H9 (cell line): ENCODE results near the gene TSPYL6. TPM values are rescaled to one million over a fixed set of nuclear protein-coding genes. Genes with fewer than 3 reads are reported as not detected.

Source experiments
- DNase-seq: peaks from one replicate; pipeline ENCODE4 v3.0.0-alpha.2; 2017
- H2AFZ ChIP-seq: one replicate; pipeline ENCODE4 v1.6.1; 2013; ENCODE audit warnings: mild to moderate bottlenecking, low read length, control low read depth, moderate library complexity
- H2AK5ac ChIP-seq: 2 replicates; pipeline ENCODE4 v1.6.1; 2013; ENCODE audit warnings: low read length, control low read depth, mixed read lengths; ENCODE audit not compliant: insufficient read length
- H2BK120ac ChIP-seq: one replicate; pipeline ENCODE4 v1.6.1; 2013; ENCODE audit warnings: low read depth, mild to moderate bottlenecking, low read length, control low read depth, inconsistent platforms; ENCODE audit not compliant: poor library complexity, severe bottlenecking
- H2BK12ac ChIP-seq: 2 replicates; pipeline ENCODE4 v1.6.1; 2013; ENCODE audit warnings: low read length, control low read depth, mixed read lengths, low read depth; ENCODE audit not compliant: insufficient read length
- H2BK15ac ChIP-seq: 2 replicates; pipeline ENCODE4 v1.6.1; 2013; ENCODE audit warnings: low read depth, low read length, control low read depth
- H2BK20ac ChIP-seq: one replicate; pipeline ENCODE4 v1.6.1; 2013; ENCODE audit warnings: low read depth, mild to moderate bottlenecking, low read length, control low read depth, inconsistent platforms; ENCODE audit not compliant: poor library complexity, severe bottlenecking
- H2BK5ac ChIP-seq: 2 replicates; pipeline ENCODE4 v1.6.1; 2013; ENCODE audit warnings: low read length, control low read depth, mixed read lengths; ENCODE audit not compliant: insufficient read length
- H3K14ac ChIP-seq: 2 replicates; pipeline ENCODE4 v1.6.1; 2013; ENCODE audit warnings: low read length, control low read depth; ENCODE audit not compliant: insufficient read depth
- H3K18ac ChIP-seq: 2 replicates; pipeline ENCODE4 v1.6.1; 2013; ENCODE audit warnings: low read depth, mild to moderate bottlenecking, mixed read lengths, low read length, control low read depth; ENCODE audit not compliant: insufficient read length
- H3K23ac ChIP-seq: 2 replicates; pipeline ENCODE4 v1.6.1; 2013; ENCODE audit warnings: low read length, control low read depth, mixed read lengths, low read depth; ENCODE audit not compliant: insufficient read length
- H3K23me2 ChIP-seq: 2 replicates; pipeline ENCODE4 v1.6.1; 2013; ENCODE audit warnings: low read depth, mild to moderate bottlenecking, mixed read lengths, low read length, control low read depth; ENCODE audit not compliant: insufficient read length, poor library complexity, severe bottlenecking
- H3K27ac ChIP-seq: 2 replicates; pipeline ENCODE4 v1.5.1; 2013; ENCODE audit warnings: low read length, control low read depth, mixed read lengths, low read depth; ENCODE audit not compliant: insufficient read length
- H3K27me3 ChIP-seq: 2 replicates; pipeline ENCODE4 v1.6.1; 2013; ENCODE audit warnings: low read length, control low read depth, inconsistent platforms; ENCODE audit not compliant: insufficient read depth
- H3K4ac ChIP-seq: 2 replicates; pipeline ENCODE4 v1.6.1; 2013; ENCODE audit warnings: low read depth, mild to moderate bottlenecking, control low read depth, inconsistent platforms, low read length, moderate library complexity
- H3K4me1 ChIP-seq: 2 replicates; pipeline ENCODE4 v1.6.1; 2013; ENCODE audit warnings: low read length, control low read depth, inconsistent platforms; ENCODE audit not compliant: insufficient read depth
- H3K4me2 ChIP-seq: 2 replicates; pipeline ENCODE4 v1.6.1; 2013; ENCODE audit warnings: low read length, control low read depth, mixed read lengths; ENCODE audit not compliant: insufficient read length, insufficient read depth
- H3K56ac ChIP-seq: 2 replicates; pipeline ENCODE4 v1.6.1; 2013; ENCODE audit warnings: low read depth, mild to moderate bottlenecking, mixed read lengths, low read length, control low read depth; ENCODE audit not compliant: insufficient read length
- H3K79me1 ChIP-seq: 2 replicates; pipeline ENCODE4 v1.6.1; 2013; ENCODE audit warnings: low read depth, mild to moderate bottlenecking, moderate library complexity, low read length, control low read depth, inconsistent platforms; ENCODE audit not compliant: insufficient read depth, poor library complexity, severe bottlenecking
- H3K79me2 ChIP-seq: 2 replicates; pipeline ENCODE4 v1.6.1; 2013; ENCODE audit warnings: low read length, control low read depth, inconsistent platforms; ENCODE audit not compliant: insufficient read depth
- H3K9ac ChIP-seq: 2 replicates; pipeline ENCODE4 v1.6.1; 2013; ENCODE audit warnings: low read length, control low read depth, mixed read lengths; ENCODE audit not compliant: insufficient read length; ENCODE audit errors: extremely low read depth
- H3K9me3 ChIP-seq: one replicate; pipeline ENCODE4 v1.6.1; 2013; ENCODE audit warnings: low read depth, low read length, inconsistent platforms; ENCODE audit not compliant: control insufficient read depth
- H3T11ph ChIP-seq: one replicate; pipeline ENCODE4 v1.6.1; 2013; ENCODE audit warnings: mild to moderate bottlenecking, low read length, control low read depth, inconsistent platforms
- H4K20me1 ChIP-seq: one replicate; pipeline ENCODE4 v1.6.1; 2013; ENCODE audit not compliant: control insufficient read depth, insufficient read length, insufficient read depth
- H4K5ac ChIP-seq: 2 replicates; pipeline ENCODE4 v1.6.1; 2013; ENCODE audit warnings: low read depth, mild to moderate bottlenecking, mixed read lengths, low read length, control low read depth; ENCODE audit not compliant: insufficient read length
- H4K8ac ChIP-seq: replicated peaks from 2 replicates; pipeline ENCODE4 v1.6.1; 2013; ENCODE audit warnings: low read length, control low read depth, mixed read lengths, low read depth; ENCODE audit not compliant: insufficient read length
- H4K91ac ChIP-seq: 2 replicates; pipeline ENCODE4 v1.6.1; 2013; ENCODE audit warnings: low read depth, mild to moderate bottlenecking, moderate library complexity, mixed read lengths, low read length, control low read depth; ENCODE audit not compliant: insufficient read length
- H3K27ac Mint-ChIP-seq, 3 experiments: 2 replicates in 2 of 3; 3 replicates in 1 of 3; pipeline ENCODE4 v1.8.0; 2020 to 2021; ENCODE audit warnings: mixed read lengths in 3 of 3, mild to moderate bottlenecking in 1 of 3, moderate library complexity in 1 of 3
- H3K27me3 Mint-ChIP-seq: 2 replicates; pipeline ENCODE4 v1.8.0; 2021; ENCODE audit warnings: low read depth, mild to moderate bottlenecking, moderate library complexity, mixed read lengths
- H3K36me3 Mint-ChIP-seq, 3 experiments: 2 replicates in 2 of 3; 3 replicates in 1 of 3; pipeline ENCODE4 v1.8.0; 2020 to 2021; ENCODE audit warnings: low read depth in 3 of 3, mixed read lengths in 3 of 3; ENCODE audit not compliant: insufficient read depth in 1 of 3
- H3K4me1 Mint-ChIP-seq, 2 experiments: 2 replicates each; pipeline ENCODE4 v1.8.0; 2020; ENCODE audit warnings: mixed read lengths in 2 of 2
- H3K4me3 Mint-ChIP-seq, 2 experiments: 2 replicates in 1 of 2; 3 replicates in 1 of 2; pipeline ENCODE4 v1.8.0; 2020 to 2021; ENCODE audit warnings: mild to moderate bottlenecking in 2 of 2, mixed read lengths in 2 of 2, moderate library complexity in 1 of 2
- H3K9me3 Mint-ChIP-seq, 2 experiments: 2 replicates in 1 of 2; 3 replicates in 1 of 2; pipeline ENCODE4 v1.8.0; 2020; ENCODE audit warnings: mild to moderate bottlenecking in 2 of 2, mixed read lengths in 2 of 2, moderate library complexity in 1 of 2
- WGBS: extraction: QIAGEN DNeasy Blood & Tissue Kit; methylation state at CpG from one replicate; pipeline ENCODE4 v1.1.7; 2013; ENCODE audit warnings: missing lambda C conversion rate, low lambda C conversion rate, mixed read lengths; ENCODE audit not compliant: insufficient read length; ENCODE audit errors: extremely low coverage; 5-methylcytosine and 5-hydroxymethylcytosine counted together
- total RNA-seq: library from RNA; stranded (reverse); gene quantifications from 2 replicates; pipeline ENCODE4 v1.2.1, GENCODE V29; 2021
- TF ChIP-seq, protein P1 (sequence below): fragments of 200-600 bp; sonication (generic); conservative IDR thresholded peaks from 3 replicates; pipeline ENCODE4 v1.8.0; 2021; ENCODE audit warnings: antibody characterized with exemption, mild to moderate bottlenecking

Gene TSPYL6
- total RNA-seq, 1 experiment from 2014 or later: not detected

GRCh38 chr2:54298514-54298913, 42.5 kb upstream of the TSPYL6 start:
- Histone ChIP-seq H2AK5ac (no peak overlapping the region), H2BK5ac (no peak overlapping the region), H4K20me1 (no peaks in the 10 kb centered on the region), H3K9ac (no peak overlapping the region), H3K23ac (no peak overlapping the region), H3K79me2 (no peaks in the 10 kb centered on the region; the same call in 1 of the 2 replicates), H3K23me2 (no peaks in the 10 kb centered on the region), H3K14ac (no peak overlapping the region), H3K4ac (no peak overlapping the region), H3K4me2 (no peak overlapping the region), H3K18ac (no peak overlapping the region), H4K5ac (no peak overlapping the region), H2BK12ac (no peak overlapping the region), H2BK20ac (no peak overlapping the region), H3K79me1 (no peaks in the 10 kb centered on the region), H3K4me1 (no peaks in the 10 kb centered on the region), H3K27ac (no peak overlapping the region), H3K9me3 (no peaks in the 10 kb centered on the region), H3K27me3 (no peaks in the 10 kb centered on the region), H2BK120ac (no peak overlapping the region), H2BK15ac (no peak overlapping the region), H2AFZ (no peak overlapping the region), H4K8ac (no peak overlapping the region), H4K91ac (no peak overlapping the region), H3T11ph (no peak overlapping the region), H3K56ac (no peak overlapping the region)
- TF ChIP-seq, protein P1, sequence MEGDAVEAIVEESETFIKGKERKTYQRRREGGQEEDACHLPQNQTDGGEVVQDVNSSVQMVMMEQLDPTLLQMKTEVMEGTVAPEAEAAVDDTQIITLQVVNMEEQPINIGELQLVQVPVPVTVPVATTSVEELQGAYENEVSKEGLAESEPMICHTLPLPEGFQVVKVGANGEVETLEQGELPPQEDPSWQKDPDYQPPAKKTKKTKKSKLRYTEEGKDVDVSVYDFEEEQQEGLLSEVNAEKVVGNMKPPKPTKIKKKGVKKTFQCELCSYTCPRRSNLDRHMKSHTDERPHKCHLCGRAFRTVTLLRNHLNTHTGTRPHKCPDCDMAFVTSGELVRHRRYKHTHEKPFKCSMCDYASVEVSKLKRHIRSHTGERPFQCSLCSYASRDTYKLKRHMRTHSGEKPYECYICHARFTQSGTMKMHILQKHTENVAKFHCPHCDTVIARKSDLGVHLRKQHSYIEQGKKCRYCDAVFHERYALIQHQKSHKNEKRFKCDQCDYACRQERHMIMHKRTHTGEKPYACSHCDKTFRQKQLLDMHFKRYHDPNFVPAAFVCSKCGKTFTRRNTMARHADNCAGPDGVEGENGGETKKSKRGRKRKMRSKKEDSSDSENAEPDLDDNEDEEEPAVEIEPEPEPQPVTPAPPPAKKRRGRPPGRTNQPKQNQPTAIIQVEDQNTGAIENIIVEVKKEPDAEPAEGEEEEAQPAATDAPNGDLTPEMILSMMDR: no peak
- WGBS: no CpG with 5 or more reads among the region's 5 CpGs
- Mint-ChIP-seq H3K36me3 (no peaks in the 10 kb centered on the region), H3K27me3 (peaks cover 4% of the 10 kb centered on the region), H3K27ac (no peak overlapping the region; a peak in 1 of 7 replicates), H3K4me1 (peaks cover 5% of the 10 kb centered on the region in 2 experiments), H3K9me3 (no peaks in the 10 kb centered on the region), H3K4me3 (no peak overlapping the region)
- DNase-seq: no peak
